OCI-LY1 (cell line): ENCODE results near the gene GFER.

Experiments
- H2AFZ ChIP-seq: fragments of 200-600 bp; sonication (generic), shearing (Covaris generic); 2 replicates; pipeline ENCODE4 v1.6.0; 2014; ENCODE audit warnings: antibody characterized with exemption, mild to moderate bottlenecking, low read length
- H3F3A ChIP-seq: fragments of 200-600 bp; sonication (generic), shearing (Covaris generic); 2 replicates; pipeline ENCODE4 v1.6.0; 2014; ENCODE audit warnings: mild to moderate bottlenecking, antibody characterized with exemption, low read length, moderate library complexity; ENCODE audit not compliant: insufficient read depth
- H3K27ac ChIP-seq: fragments of 200-600 bp; sonication (generic); 2 replicates; pipeline ENCODE4 v1.5.1; 2014; ENCODE audit warnings: low read length, mixed run types, mild to moderate bottlenecking, low read depth; ENCODE audit not compliant: poor library complexity, severe bottlenecking
- H3K27me3 ChIP-seq: fragments of 200-600 bp; sonication (generic); 2 replicates; pipeline ENCODE4 v1.6.0; 2014; ENCODE audit warnings: antibody characterized with exemption, mild to moderate bottlenecking, low read length, moderate library complexity; ENCODE audit not compliant: insufficient read depth
- H3K36me3 ChIP-seq: fragments of 200-600 bp; sonication (generic); 2 replicates; pipeline ENCODE4 v1.6.1; 2014; ENCODE audit warnings: mild to moderate bottlenecking, antibody characterized with exemption, low read length, moderate library complexity, mixed read lengths; ENCODE audit not compliant: insufficient read depth
- H3K4me1 ChIP-seq: fragments of 200-600 bp; sonication (generic); 2 replicates; pipeline ENCODE4 v1.5.1; 2014; ENCODE audit warnings: mild to moderate bottlenecking, low read length, moderate library complexity; ENCODE audit not compliant: insufficient read depth, severe bottlenecking
- H3K4me2 ChIP-seq: fragments of 200-600 bp; sonication (generic), shearing (Covaris generic); 2 replicates; pipeline ENCODE4 v1.6.1; 2014; ENCODE audit warnings: low read length
- H3K4me3 ChIP-seq: fragments of 200-600 bp; sonication (generic); 2 replicates; pipeline ENCODE4 v1.5.1; 2014; ENCODE audit warnings: low read length, low read depth, mild to moderate bottlenecking, mixed read lengths; ENCODE audit not compliant: poor library complexity, severe bottlenecking
- H3K79me2 ChIP-seq: fragments of 200-600 bp; shearing (Covaris generic); 2 replicates; pipeline ENCODE4 v1.6.1; 2016; ENCODE audit warnings: mixed run types, low read length, mixed read lengths; ENCODE audit not compliant: insufficient read depth
- H3K9ac ChIP-seq: fragments of 200-600 bp; sonication (generic), shearing (Covaris generic); 2 replicates; pipeline ENCODE4 v1.6.1; 2014; ENCODE audit warnings: mild to moderate bottlenecking, low read length, mixed read lengths
- H3K9me2 ChIP-seq: fragments of 200-600 bp; sonication (generic), shearing (Covaris generic); 2 replicates; pipeline ENCODE4 v1.6.1; 2014; ENCODE audit warnings: low read depth, mild to moderate bottlenecking, low read length, mixed read lengths
- H3K9me3 ChIP-seq: fragments of 200-600 bp; shearing (Covaris generic); 2 replicates; pipeline ENCODE4 v1.6.1; 2014; ENCODE audit warnings: low read length, mixed read lengths
- H4K20me1 ChIP-seq: fragments of 200-600 bp; sonication (generic), shearing (Covaris generic); 2 replicates; pipeline ENCODE4 v1.6.0; 2016; ENCODE audit warnings: mild to moderate bottlenecking, low read length; ENCODE audit not compliant: insufficient read depth
- EZH2 ChIP-seq: fragments of 200-600 bp; sonication (generic), shearing (Covaris generic); IDR thresholded peaks from 2 replicates; pipeline ENCODE4 v1.8.0; 2017; ENCODE audit warnings: borderline replicate concordance, mixed run types, mild to moderate bottlenecking, antibody characterized with exemption, low read length, moderate library complexity, mixed read lengths
- TF ChIP-seq, protein P1 (sequence below): fragments of 200-600 bp; sonication (generic), shearing (Covaris generic); IDR thresholded peaks from 2 replicates; pipeline ENCODE4 v1.5.1; 2017; ENCODE audit warnings: mild to moderate bottlenecking, antibody characterized with exemption, low read length, moderate library complexity, mixed read lengths

Gene GFER

DNA sequence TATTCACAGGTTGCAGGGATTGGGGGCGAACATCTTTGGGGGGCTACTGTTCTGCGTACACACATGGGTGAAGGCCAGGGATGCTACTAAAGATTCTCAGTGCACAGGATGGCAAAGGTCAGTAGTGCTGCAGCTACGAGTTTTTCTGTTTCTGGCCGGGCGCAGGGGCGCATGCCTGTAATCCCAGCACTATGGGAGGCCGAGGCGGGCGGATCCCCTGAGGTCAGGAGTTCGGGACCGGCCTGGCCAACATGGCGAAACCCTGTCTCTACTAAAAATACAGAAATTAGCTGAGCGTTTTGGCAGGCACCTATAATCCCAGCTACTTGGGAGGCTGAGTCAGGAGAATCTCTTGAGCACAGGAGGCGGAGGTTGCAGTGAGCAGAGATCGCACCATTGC, 29.5 kb downstream of the GFER start:
- H3K79me2 ChIP-seq: peaks cover 6% of the 10 kb centered on the region

DNA sequence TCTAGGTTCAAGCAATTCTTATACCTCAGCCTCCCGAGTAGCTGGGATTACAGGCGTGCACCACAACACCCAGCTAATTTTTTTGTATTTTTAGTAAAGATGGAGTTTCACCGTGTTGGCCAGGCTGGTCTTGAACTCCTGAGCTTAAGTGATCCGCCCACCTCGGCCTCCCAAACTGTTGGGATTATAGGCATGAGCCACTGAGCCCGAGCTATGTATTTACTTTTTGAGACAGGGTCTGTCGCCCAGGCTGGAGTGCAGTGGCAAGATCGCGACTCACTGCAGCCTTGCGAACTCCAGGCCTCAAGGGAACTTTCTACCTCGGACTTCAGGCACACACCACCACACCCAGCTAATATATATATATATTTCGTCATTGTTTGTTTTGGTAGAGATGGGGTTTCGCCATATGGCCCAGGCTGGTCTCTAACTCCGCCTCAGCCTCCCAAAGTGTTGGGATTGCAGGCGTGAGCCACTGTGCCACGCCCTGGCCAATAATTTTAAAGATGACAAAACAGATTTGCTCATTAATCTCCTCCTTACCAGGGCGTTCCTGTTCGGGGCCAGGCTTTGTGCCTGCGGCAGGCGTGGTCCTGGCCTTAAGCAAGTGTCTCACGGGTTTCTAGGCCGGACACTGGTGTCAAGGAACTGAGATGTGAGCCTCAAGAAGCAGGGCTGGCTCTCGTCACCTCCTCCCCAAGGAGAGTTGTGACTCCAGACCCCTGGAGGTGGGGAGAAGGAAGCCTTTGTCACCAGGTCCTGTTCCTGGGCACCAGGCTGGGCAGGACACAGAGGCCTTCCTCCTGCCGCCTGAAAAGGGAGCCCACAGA, 31.3 kb downstream of the GFER start:
- H3K27ac ChIP-seq: no peak overlapping the region
- TF ChIP-seq EZH2: no peak
- H3K27me3 ChIP-seq: no peaks in the 10 kb centered on the region
- H3K4me2 ChIP-seq: no peak overlapping the region
- H3F3A ChIP-seq: no peaks in the 10 kb centered on the region
- H3K79me2 ChIP-seq: no peaks in the 10 kb centered on the region
- H3K4me1 ChIP-seq: peaks cover 6% of the 10 kb centered on the region
- no peaks in the 10 kb centered on the region for H3K9me2 ChIP-seq
- H3K36me3 ChIP-seq: no peaks in the 10 kb centered on the region
- no peak overlapping the region for H3K4me3 ChIP-seq
- no peak overlapping the region for H2AFZ ChIP-seq
- H4K20me1 ChIP-seq: no peaks in the 10 kb centered on the region
- H3K9me3 ChIP-seq: no peaks in the 10 kb centered on the region
- no peak overlapping the region for H3K9ac ChIP-seq

More for the DNA sequence above, 29.5 kb downstream of the GFER start:
- Histone ChIP-seq H3K9ac (no peak overlapping the region), H3K27ac (no peak overlapping the region), H3K9me3 (no peaks in the 10 kb centered on the region), H4K20me1 (no peaks in the 10 kb centered on the region), H3K4me2 (no peak overlapping the region), H3K4me3 (no peak overlapping the region), H3K27me3 (no peaks in the 10 kb centered on the region), H3K36me3 (no peaks in the 10 kb centered on the region), H3F3A (no peaks in the 10 kb centered on the region), H3K9me2 (no peaks in the 10 kb centered on the region), H3K4me1 (peaks cover 16% of the 10 kb centered on the region), H2AFZ (no peak overlapping the region)
- TF ChIP-seq, protein P1, sequence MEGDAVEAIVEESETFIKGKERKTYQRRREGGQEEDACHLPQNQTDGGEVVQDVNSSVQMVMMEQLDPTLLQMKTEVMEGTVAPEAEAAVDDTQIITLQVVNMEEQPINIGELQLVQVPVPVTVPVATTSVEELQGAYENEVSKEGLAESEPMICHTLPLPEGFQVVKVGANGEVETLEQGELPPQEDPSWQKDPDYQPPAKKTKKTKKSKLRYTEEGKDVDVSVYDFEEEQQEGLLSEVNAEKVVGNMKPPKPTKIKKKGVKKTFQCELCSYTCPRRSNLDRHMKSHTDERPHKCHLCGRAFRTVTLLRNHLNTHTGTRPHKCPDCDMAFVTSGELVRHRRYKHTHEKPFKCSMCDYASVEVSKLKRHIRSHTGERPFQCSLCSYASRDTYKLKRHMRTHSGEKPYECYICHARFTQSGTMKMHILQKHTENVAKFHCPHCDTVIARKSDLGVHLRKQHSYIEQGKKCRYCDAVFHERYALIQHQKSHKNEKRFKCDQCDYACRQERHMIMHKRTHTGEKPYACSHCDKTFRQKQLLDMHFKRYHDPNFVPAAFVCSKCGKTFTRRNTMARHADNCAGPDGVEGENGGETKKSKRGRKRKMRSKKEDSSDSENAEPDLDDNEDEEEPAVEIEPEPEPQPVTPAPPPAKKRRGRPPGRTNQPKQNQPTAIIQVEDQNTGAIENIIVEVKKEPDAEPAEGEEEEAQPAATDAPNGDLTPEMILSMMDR: no peak
- no peak for TF ChIP-seq EZH2

DNA sequence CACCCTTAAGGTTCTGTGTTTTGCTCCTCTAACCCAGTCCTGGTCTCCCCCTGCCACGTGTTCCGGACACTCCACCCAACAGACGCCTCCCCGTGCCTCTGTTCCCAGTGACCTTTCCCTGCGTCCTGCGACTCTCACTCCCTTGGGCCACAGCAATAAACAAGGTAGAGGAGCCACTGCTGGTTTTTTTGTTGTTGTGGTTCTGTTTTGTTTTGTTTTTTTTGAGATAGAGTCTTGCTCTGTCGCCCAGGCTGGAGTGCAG, 31.9 kb downstream of the GFER start:
- H3K27me3 ChIP-seq: no peaks in the 10 kb centered on the region
- H4K20me1 ChIP-seq: no peaks in the 10 kb centered on the region
- H3K9me3 ChIP-seq: no peaks in the 10 kb centered on the region
- H3K4me3 ChIP-seq: no peak overlapping the region
- H3F3A ChIP-seq: no peaks in the 10 kb centered on the region
- no peak overlapping the region for H2AFZ ChIP-seq
- H3K36me3 ChIP-seq: no peaks in the 10 kb centered on the region
- no peaks in the 10 kb centered on the region for H3K9me2 ChIP-seq
- H3K4me1 ChIP-seq: peaks cover under 1% of the 10 kb centered on the region
- H3K79me2 ChIP-seq: no peaks in the 10 kb centered on the region
- no peak overlapping the region for H3K9ac ChIP-seq
- H3K4me2 ChIP-seq: no peak overlapping the region
- TF ChIP-seq, protein P1: no peak
- TF ChIP-seq EZH2: no peak
- no peak overlapping the region for H3K27ac ChIP-seq

DNA sequence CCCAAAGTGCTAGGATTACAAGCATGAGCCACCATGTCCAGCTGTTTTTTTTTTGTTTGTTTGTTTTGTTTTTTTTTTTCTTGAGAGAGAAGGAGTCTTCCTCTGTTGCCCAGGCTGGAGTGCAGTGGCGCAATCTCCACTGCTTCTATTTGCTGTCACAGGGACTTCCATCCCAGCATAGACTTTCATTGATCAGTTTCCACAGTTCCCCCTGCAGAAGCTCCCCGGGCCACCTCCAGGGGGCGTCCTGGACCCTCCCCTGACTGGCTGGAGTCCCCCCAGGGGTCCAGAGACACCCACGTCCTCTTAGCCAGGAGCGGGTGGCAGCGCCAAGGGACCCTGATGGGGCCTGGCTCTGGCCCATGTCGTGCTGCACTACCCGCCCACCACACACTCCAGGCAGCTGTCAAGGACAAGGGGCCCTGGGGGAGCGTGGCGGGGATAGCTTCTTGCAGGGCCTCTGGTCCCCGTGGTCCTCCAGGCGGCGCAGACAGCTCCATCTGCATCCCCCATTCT, 32.5 kb downstream of the GFER start:
- H3K27ac ChIP-seq: no peak overlapping the region
- no peak overlapping the region for H3K4me2 ChIP-seq
- H3K27me3 ChIP-seq: no peaks in the 10 kb centered on the region
- no peak overlapping the region for H2AFZ ChIP-seq
- H3F3A ChIP-seq: no peaks in the 10 kb centered on the region
- no peak overlapping the region for H3K9ac ChIP-seq
- H3K4me3 ChIP-seq: no peak overlapping the region
- no peaks in the 10 kb centered on the region for H3K36me3 ChIP-seq
- no peaks in the 10 kb centered on the region for H3K9me3 ChIP-seq
- no peaks in the 10 kb centered on the region for H3K79me2 ChIP-seq
- no peaks in the 10 kb centered on the region for H3K4me1 ChIP-seq
- TF ChIP-seq, protein P1: peak; percentile 57
- no peak for TF ChIP-seq EZH2
- H3K9me2 ChIP-seq: no peaks in the 10 kb centered on the region
- no peaks in the 10 kb centered on the region for H4K20me1 ChIP-seq
